IPS-11a (cell line): Measurements from ENCODE around the gene ABCG8.
"Not testable (repeated sequence)": the region's sequence is repeated elsewhere in the genome, so short reads cannot be mapped to it uniquely, and the experiment has no call there.

ENCODE experiments used
- H3K4me3 ChIP-seq: one replicate; pipeline ENCODE4 v1.5.1; 2013; ENCODE audit warnings: low read depth, low read length, control low read depth

Gene ABCG8

DNA sequence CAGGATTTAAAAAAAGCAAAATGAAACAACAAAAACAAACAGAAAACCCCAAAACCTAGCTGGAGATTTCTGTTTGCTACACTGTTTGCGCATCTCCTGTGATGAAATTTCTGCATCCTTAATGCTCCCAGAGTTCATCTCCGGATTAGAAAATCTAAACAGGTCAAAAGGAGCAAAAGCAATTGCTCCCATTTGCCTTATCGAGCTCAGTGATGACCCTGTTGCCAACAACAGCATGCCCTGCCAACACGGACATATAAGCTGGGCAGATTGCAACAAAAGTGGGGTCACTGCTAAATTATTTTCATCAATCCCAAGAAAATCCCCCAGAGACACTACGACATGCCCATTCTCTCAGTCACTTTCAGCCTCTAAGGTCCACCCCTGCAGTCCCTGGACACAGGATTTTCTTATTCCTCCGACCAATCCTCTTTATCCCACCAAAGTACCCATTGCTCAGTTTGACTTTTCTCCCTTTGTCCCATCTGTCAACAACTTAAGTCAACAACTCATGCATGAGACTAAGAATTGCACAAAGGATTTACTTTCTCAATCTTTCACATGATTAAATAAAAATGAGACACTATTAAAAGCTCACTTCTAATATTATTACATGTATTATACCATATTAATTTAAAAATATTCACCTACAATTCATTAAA, 67.8 kb downstream of the ABCG8 start:
- no peak overlapping the region for H3K4me3 ChIP-seq

DNA sequence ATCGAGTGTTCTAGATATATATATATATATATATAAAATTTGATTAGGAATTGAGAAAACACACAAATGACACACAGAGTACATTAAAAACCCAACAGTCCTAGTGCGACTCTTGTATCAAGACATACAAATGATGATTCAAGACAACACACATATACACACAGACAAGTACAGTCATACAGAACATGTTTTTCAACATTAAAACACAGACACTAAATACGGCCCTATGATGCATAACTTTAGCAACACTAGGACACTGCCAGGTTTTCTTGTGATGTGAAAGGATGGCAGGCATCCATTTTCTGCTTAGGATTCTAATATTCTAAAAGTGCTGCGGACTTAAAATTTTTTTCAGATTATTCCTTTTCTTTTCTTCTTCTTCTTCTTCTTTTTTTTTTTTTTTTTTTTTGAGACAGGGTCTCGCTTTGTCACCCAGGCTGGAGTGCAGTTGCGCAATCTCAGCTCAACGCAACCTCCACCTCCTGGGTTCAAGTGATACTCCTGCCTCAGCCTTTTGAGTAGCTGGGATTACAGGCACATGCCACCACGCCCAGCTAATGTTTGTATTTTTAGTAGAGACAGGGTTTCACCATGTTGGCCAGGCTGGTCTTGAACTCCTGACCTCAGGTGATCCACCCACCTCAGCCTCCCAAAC, 72.5 kb downstream of the ABCG8 start:
- not testable (repeated sequence) for H3K4me3 ChIP-seq

DNA sequence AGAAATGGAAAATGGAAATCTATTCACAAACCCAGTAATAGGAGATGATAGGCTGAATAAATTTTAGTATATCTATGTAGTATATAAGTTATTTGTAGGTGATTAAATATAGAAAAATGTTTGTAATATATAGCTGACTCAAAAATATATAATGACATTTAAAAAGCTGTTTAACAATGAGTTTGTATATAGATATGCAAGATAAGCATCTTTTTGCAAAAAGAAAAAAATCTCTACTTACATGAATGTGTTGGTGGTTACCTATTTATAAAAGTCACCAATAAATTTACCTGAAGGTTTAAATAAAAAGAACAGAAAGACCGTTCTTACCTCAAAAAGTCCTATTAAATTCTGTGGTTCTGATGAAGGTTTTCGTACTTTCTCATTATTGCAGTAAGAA, 85.7 kb downstream of the ABCG8 start:
- no peak overlapping the region for H3K4me3 ChIP-seq

DNA sequence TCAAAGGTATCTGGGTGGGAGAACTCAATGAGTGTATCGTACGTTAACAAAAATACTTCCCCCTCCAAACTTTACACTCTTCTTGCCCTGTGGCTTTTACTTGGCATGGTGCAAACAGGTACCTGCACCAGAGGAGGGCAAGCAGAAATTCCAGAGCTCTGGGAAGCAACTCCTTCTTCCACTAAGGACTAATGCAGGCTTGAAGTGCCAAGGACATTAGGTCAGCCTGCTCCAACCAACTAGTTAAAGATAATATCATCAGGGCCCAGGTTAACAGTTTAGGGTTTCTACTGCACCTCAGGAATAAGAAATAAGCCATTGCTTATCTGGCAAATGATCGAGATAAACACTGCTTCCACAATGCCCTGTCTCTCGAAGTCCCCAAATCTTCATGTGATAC, 86.7 kb downstream of the ABCG8 start:
- H3K4me3 ChIP-seq: no peak overlapping the region

DNA sequence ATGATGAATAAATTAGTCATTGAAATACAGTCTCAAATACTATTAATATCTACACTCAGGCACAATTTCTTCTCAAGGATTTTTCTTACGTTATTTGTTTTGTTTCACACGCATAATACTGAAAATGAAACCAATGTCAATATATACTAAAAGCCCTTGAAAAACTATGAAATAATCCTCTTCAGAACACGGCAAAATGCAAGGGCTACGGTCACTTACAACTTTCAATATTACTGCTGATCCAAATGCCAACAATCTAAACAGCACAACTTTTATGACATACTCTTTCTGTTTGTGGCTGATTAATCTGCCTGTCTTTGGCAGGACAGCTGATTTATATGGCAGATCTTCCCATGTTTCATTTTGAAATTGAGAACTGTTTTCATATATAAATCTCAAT, 88.7 kb downstream of the ABCG8 start:
- no peak overlapping the region for H3K4me3 ChIP-seq

DNA sequence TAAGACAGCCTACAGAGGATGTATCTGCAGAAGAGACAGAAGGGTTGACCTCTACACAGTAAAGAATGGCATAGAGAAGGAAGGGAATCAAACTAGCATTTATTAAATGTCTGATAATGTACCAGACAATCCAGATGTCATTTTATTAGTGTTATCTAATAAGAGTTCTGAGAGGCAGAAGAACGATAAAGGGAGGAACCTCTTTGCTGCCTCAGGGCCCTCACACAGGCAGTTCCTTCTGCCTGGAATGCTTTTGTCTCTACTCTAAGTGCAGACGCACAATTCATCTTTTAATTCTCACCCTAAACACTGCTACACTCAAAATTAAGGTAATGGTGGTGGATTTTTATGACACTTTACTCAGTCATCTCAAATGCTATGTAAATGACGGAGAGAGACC, 92.5 kb downstream of the ABCG8 start:
- H3K4me3 ChIP-seq: no peak overlapping the region
